Measurements from ENCODE around the gene MTHFSD. TPM values are rescaled to one million over a fixed set of nuclear protein-coding genes. Genes with fewer than 3 reads are reported as not detected.

The MTHFSD gene
- total RNA-seq, 1 experiment from 2014 or later: 4.7 TPM

DNA sequence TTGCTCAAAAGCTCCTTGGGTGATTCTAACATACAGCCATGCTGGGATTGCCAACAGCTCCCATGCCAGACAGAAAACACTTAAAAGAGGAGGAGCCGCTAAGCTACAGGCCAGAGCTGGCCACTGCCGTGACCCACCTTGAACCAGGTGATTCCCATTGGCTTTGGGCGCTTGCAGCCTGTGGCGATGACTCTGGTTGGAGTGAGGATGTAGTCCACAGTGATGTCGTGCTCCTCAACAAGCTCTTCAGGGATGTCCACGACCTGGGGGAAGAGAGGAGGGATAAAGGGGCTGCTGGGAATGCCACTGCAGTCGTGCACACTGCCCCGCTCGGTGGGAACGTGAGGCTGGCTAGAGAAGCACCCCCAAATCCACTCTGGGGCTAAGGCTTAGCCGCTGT is 13.5 kb downstream of the MTHFSD start:
- H3K9ac ChIP-seq (ENCODE audit: extremely low read depth, insufficient read length, low read length): no peak overlapping the region
- no peak overlapping the region for H4K5ac ChIP-seq (ENCODE audit: insufficient read length, low read depth, low read length)
- no peak overlapping the region for H2BK120ac ChIP-seq (ENCODE audit: low read depth, low read length, poor library complexity, severe bottlenecking)
- H2BK15ac ChIP-seq (ENCODE audit: low read depth, low read length): no peak overlapping the region
- DNase-seq: no peak
- no peak overlapping the region for H3K4me2 ChIP-seq (ENCODE audit: insufficient read depth, insufficient read length, low read length)
- no peak overlapping the region for H2BK20ac ChIP-seq (ENCODE audit: low read depth, low read length, poor library complexity, severe bottlenecking)
- H3K4ac ChIP-seq (ENCODE audit: low read depth, low read length): no peak overlapping the region
- Mint-ChIP-seq H3K4me3 (no peak overlapping the region), H3K36me3 (ENCODE audit: insufficient read depth in 1 of 3, low read depth in 3 of 3) (no peaks in the 10 kb centered on the region; a peak in 2 of 7 replicates), H3K27me3 (ENCODE audit: low read depth) (peaks cover 9% of the 10 kb centered on the region), H3K9me3 (no peaks in the 10 kb centered on the region), H3K4me1 (no peaks in the 10 kb centered on the region), H3K27ac (no peak overlapping the region; a peak in 1 of 7 replicates)
- TF ChIP-seq CTCF (conservative IDR thresholded peaks at IDR 0.05): no peak
- H2BK12ac ChIP-seq (ENCODE audit: insufficient read length, low read depth, low read length): no peak overlapping the region
- H4K8ac ChIP-seq (replicated peaks; ENCODE audit: insufficient read length, low read depth, low read length): no peak overlapping the region
- no CpG with 5 or more reads among the region's 11 CpGs for WGBS (ENCODE audit: extremely low coverage, insufficient read length, low lambda C conversion rate)
- no peak overlapping the region for H3K27ac ChIP-seq (ENCODE audit: insufficient read length, low read depth, low read length)
- H2AK5ac ChIP-seq (ENCODE audit: insufficient read length, low read length): no peak overlapping the region
- no peaks in the 10 kb centered on the region for H3K4me1 ChIP-seq (ENCODE audit: insufficient read depth, low read length)
- no peaks in the 10 kb centered on the region for H3K23me2 ChIP-seq (ENCODE audit: insufficient read length, low read depth, low read length, poor library complexity, severe bottlenecking)
- no peak overlapping the region for H3K14ac ChIP-seq (ENCODE audit: insufficient read depth, low read length)
- H3K9me3 ChIP-seq (ENCODE audit: control insufficient read depth, low read depth, low read length): no peaks in the 10 kb centered on the region
- no peaks in the 10 kb centered on the region for H3K79me1 ChIP-seq (ENCODE audit: insufficient read depth, low read depth, low read length, poor library complexity, severe bottlenecking)
- H4K20me1 ChIP-seq (ENCODE audit: control insufficient read depth, insufficient read depth, insufficient read length): no peaks in the 10 kb centered on the region
- no peaks in the 10 kb centered on the region for H3K79me2 ChIP-seq (ENCODE audit: insufficient read depth, low read length)
- no peak overlapping the region for H4K91ac ChIP-seq (ENCODE audit: insufficient read length, low read depth, low read length)
- H3K27me3 ChIP-seq (ENCODE audit: insufficient read depth, low read length): no peaks in the 10 kb centered on the region
- no peak overlapping the region for H3K18ac ChIP-seq (ENCODE audit: insufficient read length, low read depth, low read length)
- no peak overlapping the region for H3T11ph ChIP-seq (ENCODE audit: low read length)
- no peak overlapping the region for H3K56ac ChIP-seq (ENCODE audit: insufficient read length, low read depth, low read length)
- H2AFZ ChIP-seq (ENCODE audit: low read length): no peak overlapping the region
- H2BK5ac ChIP-seq (ENCODE audit: insufficient read length, low read length): no peak overlapping the region
- H3K23ac ChIP-seq (ENCODE audit: insufficient read length, low read depth, low read length): no peak overlapping the region
